HL-60 (cell line): ENCODE measurements around the gene SMAD7.

Source experiments
- TF ChIP-seq, protein P1 (sequence below): IDR thresholded peaks from one replicate; pipeline ENCODE4 v1.5.1; 2011; ENCODE audit warnings: low read length, control low read depth, inconsistent platforms; ENCODE audit not compliant: insufficient read depth
- TF ChIP-seq, protein P2 (sequence below): IDR thresholded peaks from 2 replicates; pipeline ENCODE4 v1.6.1; 2012; ENCODE audit warnings: low read depth; ENCODE audit not compliant: insufficient replicate concordance

DNA sequence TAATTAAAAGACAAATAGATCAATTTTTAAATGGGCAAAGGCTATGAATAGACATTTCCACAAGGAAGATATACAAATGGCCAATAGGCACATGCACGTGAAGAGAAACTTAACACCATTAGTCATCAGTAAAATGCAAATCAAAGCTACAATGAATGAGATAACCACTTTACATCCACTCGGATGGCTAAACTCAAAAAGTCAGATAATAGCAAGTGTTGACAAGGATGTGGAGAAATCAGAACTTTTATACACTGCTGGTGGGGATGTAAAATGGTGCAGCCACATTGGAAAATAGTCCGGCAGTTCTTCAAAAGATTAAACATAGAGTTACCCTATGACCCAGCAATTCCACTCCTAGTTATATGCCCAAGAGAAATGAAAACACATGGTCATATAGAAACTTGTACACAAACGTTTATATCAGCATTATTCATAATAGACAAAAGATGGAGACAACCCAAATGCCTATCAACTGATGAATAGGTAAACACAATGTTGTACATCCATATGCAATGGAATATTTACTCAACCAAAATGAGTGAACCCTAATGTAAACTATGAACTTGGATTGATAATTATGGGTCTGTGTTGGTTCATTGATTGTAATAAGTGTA lies 51.1 kb downstream of the SMAD7 start:
- TF ChIP-seq, protein P1, sequence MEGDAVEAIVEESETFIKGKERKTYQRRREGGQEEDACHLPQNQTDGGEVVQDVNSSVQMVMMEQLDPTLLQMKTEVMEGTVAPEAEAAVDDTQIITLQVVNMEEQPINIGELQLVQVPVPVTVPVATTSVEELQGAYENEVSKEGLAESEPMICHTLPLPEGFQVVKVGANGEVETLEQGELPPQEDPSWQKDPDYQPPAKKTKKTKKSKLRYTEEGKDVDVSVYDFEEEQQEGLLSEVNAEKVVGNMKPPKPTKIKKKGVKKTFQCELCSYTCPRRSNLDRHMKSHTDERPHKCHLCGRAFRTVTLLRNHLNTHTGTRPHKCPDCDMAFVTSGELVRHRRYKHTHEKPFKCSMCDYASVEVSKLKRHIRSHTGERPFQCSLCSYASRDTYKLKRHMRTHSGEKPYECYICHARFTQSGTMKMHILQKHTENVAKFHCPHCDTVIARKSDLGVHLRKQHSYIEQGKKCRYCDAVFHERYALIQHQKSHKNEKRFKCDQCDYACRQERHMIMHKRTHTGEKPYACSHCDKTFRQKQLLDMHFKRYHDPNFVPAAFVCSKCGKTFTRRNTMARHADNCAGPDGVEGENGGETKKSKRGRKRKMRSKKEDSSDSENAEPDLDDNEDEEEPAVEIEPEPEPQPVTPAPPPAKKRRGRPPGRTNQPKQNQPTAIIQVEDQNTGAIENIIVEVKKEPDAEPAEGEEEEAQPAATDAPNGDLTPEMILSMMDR: no peak
- TF ChIP-seq, protein P2, sequence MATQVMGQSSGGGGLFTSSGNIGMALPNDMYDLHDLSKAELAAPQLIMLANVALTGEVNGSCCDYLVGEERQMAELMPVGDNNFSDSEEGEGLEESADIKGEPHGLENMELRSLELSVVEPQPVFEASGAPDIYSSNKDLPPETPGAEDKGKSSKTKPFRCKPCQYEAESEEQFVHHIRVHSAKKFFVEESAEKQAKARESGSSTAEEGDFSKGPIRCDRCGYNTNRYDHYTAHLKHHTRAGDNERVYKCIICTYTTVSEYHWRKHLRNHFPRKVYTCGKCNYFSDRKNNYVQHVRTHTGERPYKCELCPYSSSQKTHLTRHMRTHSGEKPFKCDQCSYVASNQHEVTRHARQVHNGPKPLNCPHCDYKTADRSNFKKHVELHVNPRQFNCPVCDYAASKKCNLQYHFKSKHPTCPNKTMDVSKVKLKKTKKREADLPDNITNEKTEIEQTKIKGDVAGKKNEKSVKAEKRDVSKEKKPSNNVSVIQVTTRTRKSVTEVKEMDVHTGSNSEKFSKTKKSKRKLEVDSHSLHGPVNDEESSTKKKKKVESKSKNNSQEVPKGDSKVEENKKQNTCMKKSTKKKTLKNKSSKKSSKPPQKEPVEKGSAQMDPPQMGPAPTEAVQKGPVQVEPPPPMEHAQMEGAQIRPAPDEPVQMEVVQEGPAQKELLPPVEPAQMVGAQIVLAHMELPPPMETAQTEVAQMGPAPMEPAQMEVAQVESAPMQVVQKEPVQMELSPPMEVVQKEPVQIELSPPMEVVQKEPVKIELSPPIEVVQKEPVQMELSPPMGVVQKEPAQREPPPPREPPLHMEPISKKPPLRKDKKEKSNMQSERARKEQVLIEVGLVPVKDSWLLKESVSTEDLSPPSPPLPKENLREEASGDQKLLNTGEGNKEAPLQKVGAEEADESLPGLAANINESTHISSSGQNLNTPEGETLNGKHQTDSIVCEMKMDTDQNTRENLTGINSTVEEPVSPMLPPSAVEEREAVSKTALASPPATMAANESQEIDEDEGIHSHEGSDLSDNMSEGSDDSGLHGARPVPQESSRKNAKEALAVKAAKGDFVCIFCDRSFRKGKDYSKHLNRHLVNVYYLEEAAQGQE: no peak
